ENCODE data around the gene ASB9. TPM values are rescaled to one million over a fixed set of nuclear protein-coding genes. Genes with fewer than 3 reads are reported as not detected.
"Not testable (repeated sequence)": the region's sequence is repeated elsewhere in the genome, so short reads cannot be mapped to it uniquely, and the experiment has no call there.

ASB9 gene
- total RNA-seq, 2 donors from 2014 or later: 0.71 to 2.5 TPM

DNA sequence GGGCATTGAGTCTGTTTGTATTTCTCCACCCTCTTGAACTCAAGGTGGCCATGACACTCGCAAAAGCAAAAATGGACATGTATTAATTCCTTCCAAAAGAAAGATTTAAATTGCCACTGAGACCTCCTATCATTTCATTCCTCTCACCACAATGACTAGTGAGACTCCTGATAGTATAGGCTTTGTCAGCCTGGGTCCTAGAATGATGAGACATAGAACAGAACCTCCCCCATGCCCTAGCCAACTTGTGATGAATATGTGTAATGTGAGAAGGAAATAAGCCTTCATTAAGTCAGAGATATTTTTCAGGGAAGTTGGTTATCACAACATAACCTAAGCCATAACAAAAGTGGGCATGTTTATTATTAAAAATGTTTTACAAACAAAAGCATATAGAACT is 62.5 kb downstream of the ASB9 start:
- no peak for ATAC-seq
- no peak for DNase-seq (ENCODE audit: low spot score in 2 of 2)
- Mint-ChIP-seq H3K9me3 (peaks cover 5% of the 10 kb centered on the region in 2 donors), H3K36me3 (no peaks in the 10 kb centered on the region), H3K27ac (no peak overlapping the region)

DNA sequence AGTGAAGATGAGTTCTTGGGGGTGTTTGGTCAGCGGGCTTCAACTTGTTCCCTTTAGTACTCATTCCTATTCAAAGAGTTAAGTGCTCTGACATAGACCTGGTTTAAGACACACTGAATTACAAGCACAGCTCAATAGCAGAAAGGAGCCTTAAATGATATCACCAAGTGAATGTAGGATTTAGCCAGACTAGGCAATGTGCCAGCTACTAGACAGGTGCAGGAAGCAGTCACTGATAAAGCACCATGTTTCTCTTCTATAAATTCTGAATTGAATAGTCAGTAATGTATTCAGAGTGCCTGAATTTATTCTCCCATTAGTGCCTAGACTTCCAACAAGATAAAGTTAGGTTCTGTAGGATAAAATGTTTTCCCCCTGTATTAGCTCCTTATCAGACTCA is 63.6 kb downstream of the ASB9 start:
- no peak for ATAC-seq
- peaks cover 5 to 8% of the 10 kb centered on the region in 2 donors for H3K9me3 Mint-ChIP-seq
- no peak for DNase-seq (ENCODE audit: low spot score in 2 of 2)
- H3K27ac Mint-ChIP-seq: no peak overlapping the region
- peaks cover 0 to 3% of the 10 kb centered on the region in 2 donors for H3K36me3 Mint-ChIP-seq

DNA sequence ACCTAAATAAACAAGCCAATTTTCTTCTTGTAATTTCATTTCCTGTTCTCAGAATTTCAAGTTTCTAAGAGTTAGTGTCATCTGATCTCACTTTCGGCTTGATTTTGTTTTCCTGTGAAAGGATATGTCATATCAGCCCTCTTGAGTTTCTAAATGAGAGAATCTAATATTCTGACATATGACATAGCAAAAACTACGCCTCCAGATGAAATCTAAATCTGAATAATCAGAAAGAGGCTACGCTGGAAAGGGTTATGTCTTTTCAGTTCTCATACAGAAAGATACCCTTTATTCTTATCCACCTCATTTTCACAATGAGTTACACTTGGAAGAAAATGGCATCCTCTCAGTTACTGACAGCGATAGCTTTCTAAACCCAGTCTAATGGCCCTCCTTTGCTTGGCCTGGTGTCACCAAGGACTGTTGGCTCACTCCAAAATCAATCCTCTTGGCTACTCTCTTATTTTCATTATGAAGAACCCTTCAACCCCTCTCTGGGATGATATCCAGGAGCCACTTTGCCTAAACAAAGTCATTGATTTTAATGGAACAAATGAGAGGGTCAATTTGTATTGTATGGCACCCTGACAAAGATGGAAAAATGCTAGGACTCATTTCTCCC is 65.6 kb downstream of the ASB9 start:
- Mint-ChIP-seq H3K36me3 (peaks cover 0 to 10% of the 10 kb centered on the region in 2 donors), H3K9me3 (peaks cover 5 to 13% of the 10 kb centered on the region in 2 donors), H3K27ac (peak overlapping the region in 1 of 2 donors; percentile 53)
- ATAC-seq: peak; percentile 69 to 84
- DNase-seq (ENCODE audit: low spot score in 2 of 2): no peak

DNA sequence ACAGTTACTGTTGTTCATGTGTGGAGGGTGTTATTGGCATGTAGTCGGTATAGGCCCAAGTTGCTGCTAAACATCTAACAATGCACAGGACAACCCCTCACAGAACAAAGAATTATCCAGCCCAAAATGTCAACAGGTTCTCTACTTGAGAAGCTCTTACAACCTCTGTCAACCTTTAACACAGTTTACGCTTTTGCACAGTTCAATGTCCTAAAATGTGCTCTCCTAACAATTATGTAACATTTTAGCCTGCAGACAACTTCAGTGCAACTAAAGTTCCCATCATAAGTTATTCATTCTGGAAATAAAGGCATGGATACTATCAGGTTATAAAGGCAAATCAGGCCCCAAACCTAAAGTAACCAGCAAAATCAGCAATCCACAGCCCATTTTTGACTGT is 66.2 kb downstream of the ASB9 start:
- H3K9me3 Mint-ChIP-seq: peaks cover 5 to 13% of the 10 kb centered on the region in 2 donors
- ATAC-seq (no peak), DNase-seq (ENCODE audit: low spot score in 2 of 2) (no peak)
- H3K27ac Mint-ChIP-seq: peak overlapping the region in 1 of 2 donors; percentile 53
- peaks cover 0 to 10% of the 10 kb centered on the region in 2 donors for H3K36me3 Mint-ChIP-seq

- Mint-ChIP-seq H3K27ac (no peak overlapping the region), H3K9me3 (peaks cover 5 to 13% of the 10 kb centered on the region in 2 donors), H3K36me3 (peaks cover 0 to 10% of the 10 kb centered on the region in 2 donors)
- peak; percentile 62 for ATAC-seq
- no peak for DNase-seq (ENCODE audit: low spot score in 2 of 2)
These were observed 67.3 kb downstream of the ASB9 start for GRCh38 chrX:15202454-15203177.

- peaks cover 5 to 13% of the 10 kb centered on the region in 2 donors for H3K9me3 Mint-ChIP-seq
- DNase-seq (ENCODE audit: low spot score in 2 of 2) (no peak), ATAC-seq (no peak)
- H3K27ac Mint-ChIP-seq: no peak overlapping the region
- peaks cover 0 to 10% of the 10 kb centered on the region in 2 donors for H3K36me3 Mint-ChIP-seq
These were observed 69.0 kb downstream of the ASB9 start for GRCh38 chrX:15200871-15201270.

- peak in 1 of 2 donors; percentile 33 for ATAC-seq
- H3K36me3 Mint-ChIP-seq: peaks cover 0 to 10% of the 10 kb centered on the region in 2 donors
- H3K9me3 Mint-ChIP-seq; DNase-seq (ENCODE audit: low spot score in 2 of 2); H3K27ac Mint-ChIP-seq: not testable (repeated sequence)
These were observed 71.2 kb downstream of the ASB9 start for GRCh38 chrX:15198608-15199202.

GRCh38 chrX:15194146-15194545 is 75.7 kb downstream of the ASB9 start:
- Mint-ChIP-seq H3K9me3 (no peaks in the 10 kb centered on the region), H3K27ac (no peak overlapping the region), H3K36me3 (no peaks in the 10 kb centered on the region)
- DNase-seq (ENCODE audit: low spot score in 2 of 2) (no peak), ATAC-seq (no peak)

Other genes with a start within 250 kb of the ASB9 start
- not detected for gene ASB11, start 45.6 kb upstream of the ASB9 start, total RNA-seq
- 10 to 100 TPM; 31.5 to 36.8 TPM for gene PIGA, start 65.4 kb upstream of the ASB9 start, total RNA-seq
- gene VEGFD, start 114.3 kb upstream of the ASB9 start, total RNA-seq: not detected
- 1 to 10 TPM; 4.6 to 4.7 TPM for gene PIR, start 223.2 kb upstream of the ASB9 start, total RNA-seq
- not detected for gene BMX, start 230.7 kb upstream of the ASB9 start, total RNA-seq

Measured in activated naive CD4-positive, alpha-beta T cell treated with anti-CD3 and anti-CD28 coated beads, Interleukin-2, amount 50 U/mL, for 72 hours (primary cell).